Uterus (tissue), 4 donors: ENCODE measurements around the gene ALDH1A3. TPM values are rescaled to one million over a fixed set of nuclear protein-coding genes. Genes with fewer than 3 reads are reported as not detected.

ENCODE experiments used
- DNase-seq, 2 donors: peaks; one replicate each; pipeline ENCODE4 v3.0.0-alpha.2; 2019 to 2020
- H3K27ac ChIP-seq, 2 donors: fragments of 200-600 bp; sonication (generic); 1 replicate in 1 of 2; 2 replicates in 1 of 2; pipeline ENCODE4 v1.5.1; 2016 to 2018
- H3K27me3 ChIP-seq, 2 donors: fragments of 200-600 bp; sonication (generic); one replicate each; pipeline ENCODE4 v1.5.1; 2018 to 2019; ENCODE audit warnings: control low read depth in 1 of 2
- H3K36me3 ChIP-seq, 2 donors: fragments of 200-600 bp; sonication (generic); one replicate each; pipeline ENCODE4 v1.5.1; 2019; ENCODE audit warnings: control low read depth in 1 of 2
- H3K4me1 ChIP-seq, 2 donors: fragments of 200-600 bp; sonication (generic); one replicate each; pipeline ENCODE4 v1.5.1; 2018 to 2019; ENCODE audit warnings: control low read depth in 1 of 2
- H3K4me3 ChIP-seq, 2 donors: fragments of 200-600 bp; sonication (generic); 1 replicate in 1 of 2; 2 replicates in 1 of 2; pipeline ENCODE4 v1.5.1; 2018 to 2019; ENCODE audit warnings: mild to moderate bottlenecking in 1 of 2
- H3K9me3 ChIP-seq, 2 donors: fragments of 200-600 bp; sonication (generic); one replicate each; pipeline ENCODE4 v1.5.1; 2019; ENCODE audit warnings: control low read depth in 1 of 2
- POLR2A ChIP-seq, 2 donors: fragments of 450-650 bp; IDR thresholded peaks; one replicate each; pipeline ENCODE4 v1.6.1; 2016; ENCODE audit warnings: antibody characterized with exemption in 2 of 2, mild to moderate bottlenecking in 1 of 2, moderate library complexity in 1 of 2
- intact Hi-C: fragments of 100-400 bp; cut with DNase I; formaldehyde crosslinking; loops from one replicate; pipeline ENCODE4 v1.15.1; 2023; ENCODE audit warnings: low total_unique reads
- total RNA-seq, 4 donors: library from RNA; depleted of rRNA in 3 of 4; stranded (reverse); fragments of >200 nt in 3 of 4; gene quantifications; one replicate each; pipeline versions ENCODE4 v1.1.0 to v1.2.4, GENCODE V29; 2014 to 2023
- TF ChIP-seq, protein P1 (sequence below), 4 experiments: fragments of 200-600 bp in 2 of 4; fragments of 450-650 bp in 2 of 4; sonication (generic) in 2 of 4; IDR thresholded peaks; one replicate each; pipeline ENCODE4 v1.5.1; 2016 to 2019; ENCODE audit warnings: antibody characterized with exemption in 4 of 4, mild to moderate bottlenecking in 2 of 4, moderate library complexity in 1 of 4
- donor health status: DM: yes; HTN: yes; CAD: no.

Gene ALDH1A3
- total RNA-seq, 4 donors from 2014 or later, result 15.6 to 55.2 (median 26.4) TPM

DNA sequence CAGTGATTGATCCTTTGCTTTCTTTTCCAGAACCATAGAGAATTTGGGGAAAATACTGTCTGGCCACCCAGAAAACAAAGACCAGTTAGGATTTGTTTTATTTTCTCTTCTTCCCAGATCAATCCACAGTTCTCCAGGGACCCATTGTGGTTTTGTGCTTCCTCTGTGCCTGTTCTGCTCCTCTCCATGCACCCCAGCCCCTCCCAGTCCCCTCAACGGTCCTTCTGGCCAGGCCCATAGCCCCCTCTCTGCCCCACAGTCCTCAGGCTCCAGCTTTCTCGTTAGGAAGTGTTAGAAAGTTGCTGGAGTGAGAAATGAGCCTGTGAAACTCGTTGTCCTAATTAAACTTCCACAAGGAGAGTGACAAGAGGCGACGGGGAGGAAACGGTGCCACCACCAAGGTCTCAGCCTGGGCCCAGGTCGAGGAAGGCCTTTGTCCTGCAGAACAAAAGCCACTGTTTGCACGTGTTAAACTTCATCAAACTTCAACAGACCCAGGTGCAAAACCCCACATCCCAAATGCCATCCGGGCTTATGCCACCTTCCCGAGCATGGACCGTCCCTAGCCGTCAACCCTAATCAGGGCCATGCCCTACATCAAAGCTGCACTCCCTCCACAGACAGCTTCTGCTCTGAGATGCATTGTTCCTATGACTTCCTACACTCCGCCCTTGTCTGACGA is 18.7 kb upstream of the ALDH1A3 start:
- Histone ChIP-seq H3K9me3 (no peaks in the 10 kb centered on the region), H3K27ac (no peak overlapping the region), H3K4me1 (no peaks in the 10 kb centered on the region), H3K4me3 (no peak overlapping the region), H3K27me3 (no peaks in the 10 kb centered on the region), H3K36me3 (no peaks in the 10 kb centered on the region)
- intact Hi-C loops, result no loop called here
- no peak for TF ChIP-seq POLR2A (IDR thresholded peaks at IDR 0.05)
- TF ChIP-seq, protein P1, sequence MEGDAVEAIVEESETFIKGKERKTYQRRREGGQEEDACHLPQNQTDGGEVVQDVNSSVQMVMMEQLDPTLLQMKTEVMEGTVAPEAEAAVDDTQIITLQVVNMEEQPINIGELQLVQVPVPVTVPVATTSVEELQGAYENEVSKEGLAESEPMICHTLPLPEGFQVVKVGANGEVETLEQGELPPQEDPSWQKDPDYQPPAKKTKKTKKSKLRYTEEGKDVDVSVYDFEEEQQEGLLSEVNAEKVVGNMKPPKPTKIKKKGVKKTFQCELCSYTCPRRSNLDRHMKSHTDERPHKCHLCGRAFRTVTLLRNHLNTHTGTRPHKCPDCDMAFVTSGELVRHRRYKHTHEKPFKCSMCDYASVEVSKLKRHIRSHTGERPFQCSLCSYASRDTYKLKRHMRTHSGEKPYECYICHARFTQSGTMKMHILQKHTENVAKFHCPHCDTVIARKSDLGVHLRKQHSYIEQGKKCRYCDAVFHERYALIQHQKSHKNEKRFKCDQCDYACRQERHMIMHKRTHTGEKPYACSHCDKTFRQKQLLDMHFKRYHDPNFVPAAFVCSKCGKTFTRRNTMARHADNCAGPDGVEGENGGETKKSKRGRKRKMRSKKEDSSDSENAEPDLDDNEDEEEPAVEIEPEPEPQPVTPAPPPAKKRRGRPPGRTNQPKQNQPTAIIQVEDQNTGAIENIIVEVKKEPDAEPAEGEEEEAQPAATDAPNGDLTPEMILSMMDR (IDR thresholded peaks at IDR 0.05), result no peak
- DNase-seq, result peak in 1 of 2 donors; percentile 4

DNA sequence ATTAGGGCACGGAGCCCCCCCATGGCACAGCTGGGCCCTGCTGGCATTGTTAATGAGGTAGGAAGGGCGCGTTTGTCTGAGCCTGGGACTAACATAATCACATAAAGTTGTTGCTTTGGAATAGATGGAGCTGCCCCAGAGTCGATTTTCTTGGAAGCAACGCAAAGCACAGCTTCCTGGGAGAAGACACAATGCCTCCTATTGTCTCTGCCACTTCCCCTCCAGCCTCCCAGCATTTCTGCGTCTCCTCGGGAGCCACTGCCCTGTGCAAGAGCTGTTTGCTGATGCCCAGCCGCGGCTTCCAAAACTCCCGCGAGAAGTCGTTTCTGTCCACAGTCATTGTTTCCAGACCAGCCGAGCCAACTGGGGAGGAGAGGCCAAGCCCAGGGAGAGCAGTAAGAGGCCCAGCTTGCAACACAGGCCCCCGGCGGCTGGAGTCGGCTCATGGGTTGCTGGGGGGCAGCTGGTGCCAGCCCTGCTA is 18.1 kb upstream of the ALDH1A3 start:
- Histone ChIP-seq H3K27ac (no peak overlapping the region), H3K9me3 (no peaks in the 10 kb centered on the region), H3K4me3 (no peak overlapping the region), H3K4me1 (no peaks in the 10 kb centered on the region), H3K27me3 (no peaks in the 10 kb centered on the region), H3K36me3 (no peaks in the 10 kb centered on the region)
- TF ChIP-seq, protein P1 (IDR thresholded peaks at IDR 0.05), result no peak
- TF ChIP-seq POLR2A (IDR thresholded peaks at IDR 0.05), result no peak
- DNase-seq, result peak in 1 of 2 donors; percentile 14
- intact Hi-C loops, result no loop called here

DNA sequence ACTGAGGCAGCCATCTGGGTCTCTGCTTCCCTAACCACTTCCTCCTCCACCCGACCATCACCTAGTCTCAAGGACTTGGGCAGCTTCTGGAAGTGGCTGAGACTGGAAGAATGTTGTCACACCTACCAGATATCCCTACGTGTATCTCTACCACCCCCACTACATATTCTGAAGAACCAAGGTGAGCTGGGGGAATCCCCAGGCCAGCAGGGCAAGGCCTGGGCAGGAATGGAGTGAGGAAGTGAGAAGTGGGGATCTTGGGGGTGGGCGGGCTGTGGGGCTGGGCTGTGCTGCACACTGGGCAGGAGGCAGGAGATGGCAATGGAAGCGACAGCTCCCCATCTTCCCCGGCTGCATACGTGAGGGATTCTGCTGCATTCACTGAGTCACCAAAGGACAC is 17.5 kb upstream of the ALDH1A3 start:
- peak in 1 of 2 donors; percentile 5 for DNase-seq
- no peak overlapping the region for H3K27ac ChIP-seq
- no peaks in the 10 kb centered on the region for H3K9me3 ChIP-seq
- no peaks in the 10 kb centered on the region for H3K4me1 ChIP-seq
- H3K36me3 ChIP-seq, result no peaks in the 10 kb centered on the region
- intact Hi-C loops, result no loop called here
- H3K4me3 ChIP-seq, result no peak overlapping the region
- no peak for TF ChIP-seq POLR2A (IDR thresholded peaks at IDR 0.05)
- TF ChIP-seq, protein P1 (IDR thresholded peaks at IDR 0.05), result no peak
- H3K27me3 ChIP-seq, result no peaks in the 10 kb centered on the region

DNA sequence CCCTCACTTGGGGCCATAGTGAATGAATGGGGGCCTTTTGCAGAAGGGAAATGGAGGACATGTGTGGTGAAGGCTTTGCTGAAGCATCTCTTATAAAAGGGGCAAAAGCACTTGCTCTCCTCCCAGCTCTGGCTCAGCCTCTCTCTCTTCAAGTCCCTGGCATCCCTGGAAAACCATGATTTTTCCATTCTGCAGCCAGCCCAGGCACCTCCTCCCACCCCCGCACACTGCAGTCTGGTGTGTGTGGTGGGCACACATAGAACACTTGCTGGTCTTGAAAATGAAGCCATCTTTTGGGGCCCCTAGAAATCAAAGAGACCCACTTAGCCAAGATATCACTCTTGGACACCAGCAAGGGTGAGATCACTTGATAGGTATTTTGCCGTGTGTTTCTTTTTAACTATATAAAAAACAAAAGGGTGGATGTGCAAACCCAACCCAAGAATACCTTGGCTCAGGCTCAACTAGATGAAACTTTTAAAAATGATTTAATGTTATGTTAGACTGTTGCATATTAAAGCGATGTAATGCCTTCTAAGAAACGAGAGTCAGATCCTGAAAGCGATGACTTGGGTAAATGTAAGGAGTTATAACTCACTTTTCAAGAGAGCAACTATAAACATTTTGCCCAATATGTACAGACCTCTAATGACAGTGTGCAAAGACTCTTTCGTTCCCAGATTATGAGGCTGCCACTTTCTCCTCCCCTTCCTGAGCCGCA is 16.4 kb upstream of the ALDH1A3 start:
- H3K27me3 ChIP-seq, result no peaks in the 10 kb centered on the region
- no peaks in the 10 kb centered on the region for H3K36me3 ChIP-seq
- DNase-seq, result peak in 1 of 2 donors; percentile 14
- peak overlapping the region; percentile 38 to 47 for H3K27ac ChIP-seq
- TF ChIP-seq, protein P1 (IDR thresholded peaks at IDR 0.05), result no peak
- TF ChIP-seq POLR2A (IDR thresholded peaks at IDR 0.05), result no peak
- no peaks in the 10 kb centered on the region for H3K4me1 ChIP-seq
- intact Hi-C loops, result no loop called here
- H3K4me3 ChIP-seq, result no peak overlapping the region
- H3K9me3 ChIP-seq, result no peaks in the 10 kb centered on the region

DNA sequence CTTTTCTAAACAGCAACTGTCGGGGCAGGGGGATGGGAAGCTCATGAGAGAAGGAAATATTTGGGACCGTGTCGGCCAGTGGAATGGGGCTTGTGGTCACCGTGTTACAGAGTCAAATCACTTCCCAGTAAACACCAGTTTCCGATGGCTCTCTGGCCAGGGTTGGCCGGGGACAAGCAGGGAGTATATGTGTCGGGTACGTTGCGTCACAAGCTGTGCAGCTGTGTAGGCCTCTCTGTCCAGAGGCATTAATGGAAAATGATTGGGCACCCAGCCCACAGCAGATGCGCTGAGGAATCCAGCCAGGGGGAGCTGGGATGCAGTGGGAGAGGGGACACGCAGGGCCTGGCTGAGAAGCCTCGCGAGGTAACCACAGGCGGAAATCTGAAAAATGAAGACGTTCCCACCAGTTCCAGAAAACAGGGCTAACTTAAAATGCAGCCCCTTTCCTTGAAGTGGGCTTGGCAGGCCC is 15.8 kb upstream of the ALDH1A3 start:
- TF ChIP-seq, protein P1 (IDR thresholded peaks at IDR 0.05), result no peak
- TF ChIP-seq POLR2A (IDR thresholded peaks at IDR 0.05), result no peak
- Histone ChIP-seq H3K27ac (peak overlapping the region; percentile 38 to 47), H3K9me3 (no peaks in the 10 kb centered on the region), H3K27me3 (no peaks in the 10 kb centered on the region), H3K4me3 (no peak overlapping the region), H3K36me3 (no peaks in the 10 kb centered on the region), H3K4me1 (no peaks in the 10 kb centered on the region)
- peak; percentile 69 to 76 for DNase-seq
- intact Hi-C loops, result no loop called here
